HepG2 (cell line): ENCODE measurements around the gene CCNB1IP1. TPM values are rescaled to one million over a fixed set of nuclear protein-coding genes. Genes with fewer than 3 reads are reported as not detected.

Experiments used
- BRD4 ChIP-seq: sonication (generic); formaldehyde crosslinking; IDR thresholded peaks from 2 replicates; pipeline ENCODE4 v1.4.0; 2020; ENCODE audit warnings: missing genetic modification reagents
- CHCHD3 ChIP-seq: sonication (generic); formaldehyde crosslinking; IDR thresholded peaks from 2 replicates; pipeline ENCODE4 v1.8.0; 2022; ENCODE audit warnings: mild to moderate bottlenecking, missing genetic modification reagents, moderate library complexity
- CREB1 ChIP-seq, 2 experiments: fragments of 450-650 bp in 1 of 2; IDR thresholded peaks; 2 replicates each; pipeline ENCODE4 v1.6.1; 2016 to 2017; ENCODE audit warnings: control low read depth in 1 of 2, mild to moderate bottlenecking in 1 of 2, missing compliant biosample characterization in 1 of 2, missing genetic modification characterization in 1 of 2
- GFI1 ChIP-seq: sonication (generic); formaldehyde crosslinking; IDR thresholded peaks from 2 replicates; pipeline ENCODE4 v1.5.0; 2020; ENCODE audit warnings: missing genetic modification reagents, mild to moderate bottlenecking, borderline replicate concordance
- GRHL1 ChIP-seq: sonication (generic); formaldehyde crosslinking; conservative IDR thresholded peaks from 2 replicates; pipeline ENCODE4 v1.8.0; 2022; ENCODE audit warnings: missing genetic modification reagents
- JDP2 ChIP-seq: sonication (generic); formaldehyde crosslinking; IDR thresholded peaks from 2 replicates; pipeline ENCODE4 v1.8.1; 2022; ENCODE audit warnings: missing genetic modification reagents, borderline replicate concordance
- RFX5 ChIP-seq: IDR thresholded peaks from 2 replicates; pipeline ENCODE4 v1.6.1; 2011; ENCODE audit warnings: low read depth, low read length, improper control_type of control experiment
- SKIL ChIP-seq: sonication (generic); formaldehyde crosslinking; IDR thresholded peaks from 2 replicates; pipeline ENCODE4 v1.8.0; 2022; ENCODE audit warnings: missing genetic modification reagents, mild to moderate bottlenecking, moderate library complexity, borderline replicate concordance
- THAP11 ChIP-seq: IDR thresholded peaks from 2 replicates; pipeline ENCODE4 v1.6.1; 2016; ENCODE audit warnings: missing biosample characterization, missing genetic modification reagents
- THAP7 ChIP-seq: sonication (generic); formaldehyde crosslinking; IDR thresholded peaks from 2 replicates; pipeline ENCODE4 v1.8.1; 2023; ENCODE audit warnings: mild to moderate bottlenecking, missing genetic modification reagents
- ZFYVE20 ChIP-seq: sonication (generic); formaldehyde crosslinking; IDR thresholded peaks from 2 replicates; pipeline ENCODE4 v1.8.0; 2023; ENCODE audit warnings: low read depth, mild to moderate bottlenecking, moderate library complexity, missing genetic modification reagents, borderline replicate concordance
- ZNF124 ChIP-seq: sonication (generic); formaldehyde crosslinking; IDR thresholded peaks from 2 replicates; pipeline ENCODE4 v1.4.0; 2020; ENCODE audit warnings: missing genetic modification reagents
- ZNF136 ChIP-seq: sonication (generic); formaldehyde crosslinking; IDR thresholded peaks from 2 replicates; pipeline ENCODE4 v1.8.1; 2022; ENCODE audit warnings: low read depth, mild to moderate bottlenecking, moderate library complexity, missing genetic modification reagents
- ZNF143 ChIP-seq: sonication (generic); formaldehyde crosslinking; IDR thresholded peaks from 2 replicates; pipeline ENCODE4 v1.4.0; 2020; ENCODE audit warnings: missing genetic modification reagents
- ZNF205 ChIP-seq: IDR thresholded peaks from 2 replicates; pipeline ENCODE4 v1.6.1; 2018; ENCODE audit warnings: missing biosample characterization, missing genetic modification reagents
- ZNF281 ChIP-seq: sonication (generic); formaldehyde crosslinking; IDR thresholded peaks from 2 replicates; pipeline ENCODE4 v1.4.0; 2020; ENCODE audit warnings: missing genetic modification reagents, borderline replicate concordance
- ZNF335 ChIP-seq: sonication (generic); formaldehyde crosslinking; IDR thresholded peaks from 2 replicates; pipeline ENCODE4 v1.4.0; 2020; ENCODE audit warnings: missing genetic modification reagents
- ZNF430 ChIP-seq: sonication (generic); formaldehyde crosslinking; IDR thresholded peaks from 2 replicates; pipeline ENCODE4 v1.9.0; 2021; ENCODE audit warnings: mild to moderate bottlenecking, missing genetic modification reagents
- ZNF446 ChIP-seq: sonication (generic); formaldehyde crosslinking; IDR thresholded peaks from 2 replicates; pipeline ENCODE4 v1.5.0; 2020; ENCODE audit warnings: mild to moderate bottlenecking, missing genetic modification reagents
- ZNF501 ChIP-seq: sonication (generic); formaldehyde crosslinking; IDR thresholded peaks from 2 replicates; pipeline ENCODE4 v1.5.1; 2020; ENCODE audit warnings: mild to moderate bottlenecking, moderate library complexity, missing genetic modification reagents
- ZNF563 ChIP-seq: sonication (generic); formaldehyde crosslinking; IDR thresholded peaks from 2 replicates; pipeline ENCODE4 v1.8.0; 2022; ENCODE audit warnings: mild to moderate bottlenecking, moderate library complexity, missing genetic modification reagents
- ZNF572 ChIP-seq: sonication (generic); formaldehyde crosslinking; IDR thresholded peaks from 2 replicates; pipeline ENCODE4 v1.5.1; 2020; ENCODE audit warnings: mild to moderate bottlenecking, missing genetic modification reagents
- ZNF775 ChIP-seq: sonication (generic); formaldehyde crosslinking; IDR thresholded peaks from 2 replicates; pipeline ENCODE4 v1.4.0; 2020; ENCODE audit warnings: missing genetic modification reagents, mild to moderate bottlenecking, moderate library complexity, borderline replicate concordance
- ZSCAN20 ChIP-seq: sonication (generic); formaldehyde crosslinking; IDR thresholded peaks from 2 replicates; pipeline ENCODE4 v1.4.0; 2020; ENCODE audit warnings: missing genetic modification reagents, mild to moderate bottlenecking, borderline replicate concordance
- polyA plus RNA-seq, 8 experiments: library from polyadenylated mRNA; depleted of rRNA in 3 of 8; stranded (reverse) in 7 of 8; unstranded in 1 of 8; fragments of >200 nt; fragmentation: Illumina TruSeq in 4 of 8; extraction: Trizol in 4 of 8; gene quantifications; 2 replicates each; pipeline versions ENCODE4 v1.2.1 to v1.2.3, GENCODE V29; 2011 to 2016; ENCODE audit warnings: low read depth in 4 of 8, missing spikeins in 1 of 8, mixed read lengths in 1 of 8; ENCODE audit not compliant: insufficient read depth in 1 of 8
- total RNA-seq, 5 experiments: library from RNA; depleted of rRNA; stranded (reverse); fragments of >200 nt; fragmentation: Illumina TruSeq; extraction: Trizol; gene quantifications; 2 replicates each; pipeline ENCODE4 v1.2.3, GENCODE V29; 2016; ENCODE audit warnings: low read depth in 1 of 5

CCNB1IP1 gene
- total and polyA plus RNA-seq, 2 of the 13 experiments (the other 11 are each of a cell fraction or from before 2014, with no cell fraction given) = 98.3 to 125 TPM

- TF ChIP-seq ZSCAN20 (CRISPR knock-in tag) (no peak), ZNF124 (CRISPR knock-in tag) (no peak), CREB1 (IDR thresholded peaks at IDR 0.05) (no peak), CREB1 (CRISPR knock-in tag; IDR thresholded peaks at IDR 0.05) (no peak), SKIL (CRISPR knock-in tag) (no peak), ZNF572 (CRISPR knock-in tag) (peak; percentile 78; the same call in 1 of the 2 replicates), ZNF281 (no peak), ZNF446 (no peak), GFI1 (CRISPR knock-in tag) (no peak), ZNF335 (CRISPR knock-in tag) (0 out of 2 replicates have a peak, but pooled peaks have one; percentile 58), BRD4 (CRISPR knock-in tag) (no peak), ZNF501 (CRISPR knock-in tag) (peak; percentile 51), THAP7 (CRISPR knock-in tag) (no peak), RFX5 (no peak), THAP11 (CRISPR knock-in tag) (no peak), ZFYVE20 (CRISPR knock-in tag) (no peak), ZNF775 (CRISPR knock-in tag) (no peak), GRHL1 (no peak), CHCHD3 (CRISPR knock-in tag) (0 out of 2 replicates have a peak, but pooled peaks have one; percentile 39), JDP2 (CRISPR knock-in tag) (no peak), ZNF430 (CRISPR knock-in tag) (peak; percentile 79; the same call in 1 of the 2 replicates), ZNF136 (CRISPR knock-in tag) (0 out of 2 replicates have a peak, but pooled peaks have one; percentile 72), ZNF143 (CRISPR knock-in tag) (no peak), ZNF563 (CRISPR knock-in tag) (no peak), ZNF205 (CRISPR knock-in tag) (no peak)
Observed at GRCh38 chr14:20376071-20376588, 43.1 kb upstream of the CCNB1IP1 start (continued).
